Measurements from ENCODE around the gene COPS7B.

The COPS7B gene

GRCh38 chr2:231800493-231801091 lies 14.3 kb downstream of the COPS7B start:
- peak; percentile 76 for ATAC-seq

DNA sequence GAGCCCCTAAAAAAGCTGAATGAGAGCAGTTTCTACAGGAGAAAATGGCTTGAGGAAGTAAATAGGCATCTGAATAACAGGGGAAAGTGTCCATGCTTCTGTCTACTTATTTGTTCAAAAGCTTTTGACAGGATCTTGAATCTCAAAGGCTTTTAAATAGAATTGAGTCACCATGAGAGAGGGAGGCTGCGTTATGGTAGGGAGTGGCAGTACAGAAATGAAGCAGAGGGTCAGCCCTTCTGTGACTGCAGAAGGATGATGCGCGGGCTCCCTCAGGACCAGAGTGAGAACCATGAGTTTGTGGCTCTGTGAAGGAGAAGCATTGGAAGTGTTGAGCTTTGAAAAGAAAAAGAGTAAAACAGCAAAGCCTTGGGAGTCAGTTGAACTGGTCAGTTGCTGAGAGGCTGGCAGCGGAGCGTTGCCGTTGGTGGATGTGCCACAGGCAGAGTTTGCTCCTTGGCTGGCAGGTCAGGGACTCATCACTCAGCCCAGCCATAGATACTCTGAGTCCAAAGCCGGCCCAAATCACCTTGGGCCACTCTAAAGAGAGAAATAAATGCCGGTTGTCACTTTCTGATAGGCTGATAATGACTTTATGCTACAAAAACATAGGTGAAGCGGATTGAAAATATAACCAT lies 17.4 kb downstream of the COPS7B start:
- ATAC-seq: no peak
- TF ChIP-seq, protein P1, sequence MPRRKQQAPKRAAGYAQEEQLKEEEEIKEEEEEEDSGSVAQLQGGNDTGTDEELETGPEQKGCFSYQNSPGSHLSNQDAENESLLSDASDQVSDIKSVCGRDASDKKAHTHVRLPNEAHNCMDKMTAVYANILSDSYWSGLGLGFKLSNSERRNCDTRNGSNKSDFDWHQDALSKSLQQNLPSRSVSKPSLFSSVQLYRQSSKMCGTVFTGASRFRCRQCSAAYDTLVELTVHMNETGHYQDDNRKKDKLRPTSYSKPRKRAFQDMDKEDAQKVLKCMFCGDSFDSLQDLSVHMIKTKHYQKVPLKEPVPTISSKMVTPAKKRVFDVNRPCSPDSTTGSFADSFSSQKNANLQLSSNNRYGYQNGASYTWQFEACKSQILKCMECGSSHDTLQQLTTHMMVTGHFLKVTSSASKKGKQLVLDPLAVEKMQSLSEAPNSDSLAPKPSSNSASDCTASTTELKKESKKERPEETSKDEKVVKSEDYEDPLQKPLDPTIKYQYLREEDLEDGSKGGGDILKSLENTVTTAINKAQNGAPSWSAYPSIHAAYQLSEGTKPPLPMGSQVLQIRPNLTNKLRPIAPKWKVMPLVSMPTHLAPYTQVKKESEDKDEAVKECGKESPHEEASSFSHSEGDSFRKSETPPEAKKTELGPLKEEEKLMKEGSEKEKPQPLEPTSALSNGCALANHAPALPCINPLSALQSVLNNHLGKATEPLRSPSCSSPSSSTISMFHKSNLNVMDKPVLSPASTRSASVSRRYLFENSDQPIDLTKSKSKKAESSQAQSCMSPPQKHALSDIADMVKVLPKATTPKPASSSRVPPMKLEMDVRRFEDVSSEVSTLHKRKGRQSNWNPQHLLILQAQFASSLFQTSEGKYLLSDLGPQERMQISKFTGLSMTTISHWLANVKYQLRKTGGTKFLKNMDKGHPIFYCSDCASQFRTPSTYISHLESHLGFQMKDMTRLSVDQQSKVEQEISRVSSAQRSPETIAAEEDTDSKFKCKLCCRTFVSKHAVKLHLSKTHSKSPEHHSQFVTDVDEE (CRISPR knock-in tag; IDR thresholded peaks at IDR 0.05): no peak
- TF ChIP-seq ISL1 (CRISPR knock-in tag; IDR thresholded peaks at IDR 0.05): no peak
- TF ChIP-seq ZNF565 (CRISPR knock-in tag; conservative IDR thresholded peaks at IDR 0.05; ENCODE audit: low read depth): no peak
- TF ChIP-seq CSDC2 (CRISPR knock-in tag; IDR thresholded peaks at IDR 0.05): no peak
- TF ChIP-seq SNAI2 (CRISPR knock-in tag; IDR thresholded peaks at IDR 0.05): no peak
- no peak for TF ChIP-seq RARB (CRISPR knock-in tag; IDR thresholded peaks at IDR 0.05)
- TF ChIP-seq ZNF70 (CRISPR knock-in tag; IDR thresholded peaks at IDR 0.05): no peak
- no peak for TF ChIP-seq POU6F1 (CRISPR knock-in tag; IDR thresholded peaks at IDR 0.05; ENCODE audit: borderline replicate concordance, low read depth)

More at GRCh38 chr2:231800493-231801091, 14.3 kb downstream of the COPS7B start:
- TF ChIP-seq PATZ1 (CRISPR knock-in tag; IDR thresholded peaks at IDR 0.05; ENCODE audit: borderline replicate concordance) (no peak), TOX (CRISPR knock-in tag; IDR thresholded peaks at IDR 0.05; ENCODE audit: borderline replicate concordance) (no peak), ZNF565 (CRISPR knock-in tag; conservative IDR thresholded peaks at IDR 0.05; ENCODE audit: low read depth) (no peak), RARB (CRISPR knock-in tag; IDR thresholded peaks at IDR 0.05) (no peak), ESRRG (CRISPR knock-in tag; IDR thresholded peaks at IDR 0.05) (no peak), CREB5 (CRISPR knock-in tag; IDR thresholded peaks at IDR 0.05; ENCODE audit: low read depth) (no peak), ZNF70 (CRISPR knock-in tag; IDR thresholded peaks at IDR 0.05) (no peak), ZFP3 (CRISPR knock-in tag; IDR thresholded peaks at IDR 0.05) (no peak), ARNTL (CRISPR knock-in tag; IDR thresholded peaks at IDR 0.05; ENCODE audit: borderline replicate concordance, low read depth) (no peak), POU6F1 (CRISPR knock-in tag; IDR thresholded peaks at IDR 0.05; ENCODE audit: borderline replicate concordance, low read depth) (no peak), ZC3H10 (CRISPR knock-in tag; IDR thresholded peaks at IDR 0.05) (no peak), OSR1 (CRISPR knock-in tag; IDR thresholded peaks at IDR 0.05) (no peak), ISL1 (CRISPR knock-in tag; IDR thresholded peaks at IDR 0.05) (no peak), PPARA (CRISPR knock-in tag; IDR thresholded peaks at IDR 0.05; ENCODE audit: borderline replicate concordance) (no peak), GLIS3 (CRISPR knock-in tag; IDR thresholded peaks at IDR 0.05) (no peak), BACH2 (CRISPR knock-in tag; IDR thresholded peaks at IDR 0.05; ENCODE audit: borderline replicate concordance) (no peak)
- TF ChIP-seq, protein P2, sequence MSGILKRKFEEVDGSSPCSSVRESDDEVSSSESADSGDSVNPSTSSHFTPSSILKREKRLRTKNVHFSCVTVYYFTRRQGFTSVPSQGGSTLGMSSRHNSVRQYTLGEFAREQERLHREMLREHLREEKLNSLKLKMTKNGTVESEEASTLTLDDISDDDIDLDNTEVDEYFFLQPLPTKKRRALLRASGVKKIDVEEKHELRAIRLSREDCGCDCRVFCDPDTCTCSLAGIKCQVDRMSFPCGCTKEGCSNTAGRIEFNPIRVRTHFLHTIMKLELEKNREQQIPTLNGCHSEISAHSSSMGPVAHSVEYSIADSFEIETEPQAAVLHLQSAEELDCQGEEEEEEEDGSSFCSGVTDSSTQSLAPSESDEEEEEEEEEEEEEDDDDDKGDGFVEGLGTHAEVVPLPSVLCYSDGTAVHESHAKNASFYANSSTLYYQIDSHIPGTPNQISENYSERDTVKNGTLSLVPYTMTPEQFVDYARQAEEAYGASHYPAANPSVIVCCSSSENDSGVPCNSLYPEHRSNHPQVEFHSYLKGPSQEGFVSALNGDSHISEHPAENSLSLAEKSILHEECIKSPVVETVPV (CRISPR knock-in tag; IDR thresholded peaks at IDR 0.05): no peak
- TF ChIP-seq, protein P1 (CRISPR knock-in tag; IDR thresholded peaks at IDR 0.05): no peak
